ENCODE measurements around the gene SFXN3. TPM values are rescaled to one million over a fixed set of nuclear protein-coding genes. Genes with fewer than 3 reads are reported as not detected.
A peak's percentile ranks its signal among the peaks of the same experiment; 100 is the strongest.

SFXN3 gene
- total RNA-seq, 4 donors from 2014 or later: 47.8 to 442 (median 53.1) TPM

GRCh38 chr10:100988166-100988565 lies 42.9 kb upstream of the SFXN3 start:
- 76% methylated on average over 10 of the region's 10 CpGs; no CpG with 5 or more reads in 1 of the 2 donors for WGBS, 2 donors (ENCODE audit: low coverage in 1 of 2)
- peaks cover 17 to 27% (median 22%) of the 10 kb centered on the region in 4 donors for H3K4me1 ChIP-seq
- H3K4me3 ChIP-seq: peak overlapping the region in 3 of 4 donors; percentile 63 to 92 (median 71)

GRCh38 chr10:100989088-100989487 lies 41.9 kb upstream of the SFXN3 start:
- Histone ChIP-seq H3K27ac (no peak overlapping the region), H3K9me3 (no peaks in the 10 kb centered on the region), H3K27me3 (no peaks in the 10 kb centered on the region), H3K4me1 (peaks cover 17 to 27% (median 22%) of the 10 kb centered on the region in 4 donors), H3K4me3 (no peak overlapping the region), H3K36me3 (peaks cover 0 to 6% (median 3%) of the 10 kb centered on the region in 4 donors)
- intact Hi-C loops (cut with DNase I; ENCODE audit: low total_unique reads) (no loop called here), in situ Hi-C loops (cut with MboI; ENCODE audit: low pct_ligation_motif_present in 1 of 4, low pct_unique_long_range_greater_than_20kb in 1 of 4, low sequenced_read_pairs in 3 of 4) (no loop called here)
- no peak for TF ChIP-seq EP300 (IDR thresholded peaks at IDR 0.05; ENCODE audit: low read depth)
- no peak for TF ChIP-seq POLR2AphosphoS5 (IDR thresholded peaks at IDR 0.05)
- TF ChIP-seq, protein P1, sequence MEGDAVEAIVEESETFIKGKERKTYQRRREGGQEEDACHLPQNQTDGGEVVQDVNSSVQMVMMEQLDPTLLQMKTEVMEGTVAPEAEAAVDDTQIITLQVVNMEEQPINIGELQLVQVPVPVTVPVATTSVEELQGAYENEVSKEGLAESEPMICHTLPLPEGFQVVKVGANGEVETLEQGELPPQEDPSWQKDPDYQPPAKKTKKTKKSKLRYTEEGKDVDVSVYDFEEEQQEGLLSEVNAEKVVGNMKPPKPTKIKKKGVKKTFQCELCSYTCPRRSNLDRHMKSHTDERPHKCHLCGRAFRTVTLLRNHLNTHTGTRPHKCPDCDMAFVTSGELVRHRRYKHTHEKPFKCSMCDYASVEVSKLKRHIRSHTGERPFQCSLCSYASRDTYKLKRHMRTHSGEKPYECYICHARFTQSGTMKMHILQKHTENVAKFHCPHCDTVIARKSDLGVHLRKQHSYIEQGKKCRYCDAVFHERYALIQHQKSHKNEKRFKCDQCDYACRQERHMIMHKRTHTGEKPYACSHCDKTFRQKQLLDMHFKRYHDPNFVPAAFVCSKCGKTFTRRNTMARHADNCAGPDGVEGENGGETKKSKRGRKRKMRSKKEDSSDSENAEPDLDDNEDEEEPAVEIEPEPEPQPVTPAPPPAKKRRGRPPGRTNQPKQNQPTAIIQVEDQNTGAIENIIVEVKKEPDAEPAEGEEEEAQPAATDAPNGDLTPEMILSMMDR (IDR thresholded peaks at IDR 0.05): no peak
- no peak for TF ChIP-seq POLR2A (IDR thresholded peaks at IDR 0.05)
- 91 to 92% methylated on average over 6 to 21 of the region's 21 CpGs for WGBS, 2 donors (ENCODE audit: low coverage in 1 of 2)
- DNase-seq: no peak

More at GRCh38 chr10:100988166-100988565, 42.9 kb upstream of the SFXN3 start:
- in situ Hi-C loops (cut with MboI; ENCODE audit: low pct_ligation_motif_present in 1 of 4, low pct_unique_long_range_greater_than_20kb in 1 of 4, low sequenced_read_pairs in 3 of 4): no loop called here
- TF ChIP-seq, protein P1 (IDR thresholded peaks at IDR 0.05): no peak
- TF ChIP-seq POLR2A (IDR thresholded peaks at IDR 0.05) (no peak), POLR2AphosphoS5 (IDR thresholded peaks at IDR 0.05) (no peak), EP300 (IDR thresholded peaks at IDR 0.05; ENCODE audit: low read depth) (no peak)
- Histone ChIP-seq H3K27me3 (no peaks in the 10 kb centered on the region), H3K9me3 (no peaks in the 10 kb centered on the region), H3K36me3 (peaks cover 0 to 4% (median 3%) of the 10 kb centered on the region in 4 donors), H3K27ac (no peak overlapping the region)
- intact Hi-C loops (cut with DNase I; ENCODE audit: low total_unique reads): no loop called here
- DNase-seq: no peak

GRCh38 chr10:100993986-100994708 lies 36.9 kb upstream of the SFXN3 start:
- peaks cover 5 to 29% (median 18%) of the 10 kb centered on the region in 4 donors for H3K4me1 ChIP-seq
- DNase-seq: no peak
- H3K27ac ChIP-seq: no peak overlapping the region
- intact Hi-C loops (cut with DNase I; ENCODE audit: low total_unique reads) (loop anchor here (1.0 kb wide), 1 partner anchor 20 kb away; no protein-coding TSS in a partner anchor), in situ Hi-C loops (cut with MboI; ENCODE audit: low pct_ligation_motif_present in 1 of 4, low pct_unique_long_range_greater_than_20kb in 1 of 4, low sequenced_read_pairs in 3 of 4) (no loop called here)
- 32 to 54% methylated on average over 5 to 10 of the region's 10 CpGs for WGBS, 2 donors (ENCODE audit: low coverage in 1 of 2)
- H3K4me3 ChIP-seq: no peak overlapping the region
- H3K27me3 ChIP-seq: no peaks in the 10 kb centered on the region
- no peaks in the 10 kb centered on the region for H3K9me3 ChIP-seq
- no peak for TF ChIP-seq EP300 (IDR thresholded peaks at IDR 0.05; ENCODE audit: low read depth)
- TF ChIP-seq POLR2AphosphoS5 (IDR thresholded peaks at IDR 0.05): no peak
- TF ChIP-seq, protein P1 (IDR thresholded peaks at IDR 0.05): peak; percentile 58 to 77 (median 67)
- TF ChIP-seq POLR2A (IDR thresholded peaks at IDR 0.05): no peak
- H3K36me3 ChIP-seq: peaks cover 0 to 6% (median 3%) of the 10 kb centered on the region in 4 donors

DNA sequence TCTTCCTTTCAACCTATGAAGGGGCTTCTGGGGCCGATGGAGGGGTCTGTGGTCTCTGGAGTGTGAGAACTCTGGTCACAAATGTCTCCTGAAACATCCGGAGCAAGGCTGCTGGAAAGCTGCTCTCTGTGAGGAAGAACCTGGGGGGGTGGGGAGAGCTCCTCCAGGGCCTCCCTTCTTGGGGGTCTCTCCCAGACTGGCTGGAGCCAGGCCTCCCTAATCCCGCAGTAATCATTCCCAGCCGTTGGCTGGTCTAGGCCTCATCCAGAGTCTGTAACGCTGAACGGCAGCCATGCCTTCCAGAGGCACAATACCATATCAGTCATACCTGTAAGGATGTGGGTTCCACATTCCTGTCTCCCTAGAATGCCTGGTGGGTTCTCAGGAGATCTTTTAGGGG lies 35.9 kb upstream of the SFXN3 start:
- in situ Hi-C loops (cut with MboI; ENCODE audit: low pct_ligation_motif_present in 1 of 4, low pct_unique_long_range_greater_than_20kb in 1 of 4, low sequenced_read_pairs in 3 of 4): no loop called here
- no peaks in the 10 kb centered on the region for H3K9me3 ChIP-seq
- intact Hi-C loops (cut with DNase I; ENCODE audit: low total_unique reads): no loop called here
- H3K4me3 ChIP-seq: no peak overlapping the region
- H3K27ac ChIP-seq: no peak overlapping the region
- H3K4me1 ChIP-seq: peaks cover 5 to 30% (median 19%) of the 10 kb centered on the region in 4 donors
- no peaks in the 10 kb centered on the region for H3K27me3 ChIP-seq
- DNase-seq: no peak
- TF ChIP-seq POLR2AphosphoS5 (IDR thresholded peaks at IDR 0.05) (no peak), EP300 (IDR thresholded peaks at IDR 0.05; ENCODE audit: low read depth) (no peak), POLR2A (IDR thresholded peaks at IDR 0.05) (no peak)
- TF ChIP-seq, protein P1 (IDR thresholded peaks at IDR 0.05): no peak
- peaks cover 0 to 6% (median 3%) of the 10 kb centered on the region in 4 donors for H3K36me3 ChIP-seq
- 76% methylated on average over 6 of the region's 6 CpGs; no CpG with 5 or more reads in 1 of the 2 donors for WGBS, 2 donors (ENCODE audit: low coverage in 1 of 2)
